Skeletal muscle satellite cell (primary cell): ENCODE measurements around the gene APBB3. TPM values are rescaled to one million over a fixed set of nuclear protein-coding genes. Genes with fewer than 3 reads are reported as not detected.

Source experiments
- H3K27me3 ChIP-seq: 2 replicates; pipeline ENCODE4 v1.7.0; 2013; ENCODE audit warnings: low read length; ENCODE audit not compliant: control insufficient read depth, insufficient read depth
- H3K36me3 ChIP-seq: 2 replicates; pipeline ENCODE4 v1.7.0; 2013; ENCODE audit warnings: mild to moderate bottlenecking, control low read depth, low read length; ENCODE audit not compliant: insufficient read depth
- H3K4me1 ChIP-seq: 2 replicates; pipeline ENCODE4 v1.7.0; 2013; ENCODE audit warnings: low read length; ENCODE audit not compliant: control insufficient read depth, insufficient read depth
- H3K4me2 ChIP-seq: 2 replicates; pipeline ENCODE4 v1.7.0; 2013; ENCODE audit warnings: mild to moderate bottlenecking, low read length
- H3K4me3 ChIP-seq: 2 replicates; pipeline ENCODE4 v1.7.0; 2013; ENCODE audit warnings: low read length
- H3K9ac ChIP-seq: 2 replicates; pipeline ENCODE4 v1.7.0; 2013; ENCODE audit warnings: mild to moderate bottlenecking, low read depth, low read length, moderate library complexity
- H3K9me3 ChIP-seq: replicated peaks from 2 replicates; pipeline ENCODE4 v1.7.0; 2013; ENCODE audit warnings: mild to moderate bottlenecking, control low read depth, low read length
- small RNA-seq: library from RNA; depleted of rRNA; stranded (forward); fragments of <200 nt; gene quantifications from one replicate; pipeline ENCODE3, GENCODE V24; 2012

The APBB3 gene

DNA sequence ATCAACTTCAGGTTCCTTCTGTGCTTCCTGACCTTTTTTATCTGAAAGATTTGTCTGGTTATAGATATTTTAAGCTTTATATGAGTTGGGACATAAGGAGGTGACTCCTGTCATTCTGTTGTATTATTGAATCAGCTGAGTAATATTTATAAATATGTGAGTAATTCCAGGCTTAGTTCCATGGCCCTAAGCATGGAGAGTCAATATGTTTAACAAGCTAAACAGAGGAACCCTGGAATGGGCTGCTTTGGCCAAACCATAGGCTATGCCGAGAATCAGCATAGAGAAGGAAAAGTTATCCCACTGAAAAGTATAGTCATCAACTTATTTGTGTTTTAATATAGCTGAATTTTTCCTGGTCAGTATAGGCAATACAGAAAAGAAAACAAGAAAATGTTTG, 24.2 kb downstream of the APBB3 start:
- H3K4me2 ChIP-seq: no peak overlapping the region
- H3K9ac ChIP-seq: no peak overlapping the region
- no peaks in the 10 kb centered on the region for H3K9me3 ChIP-seq
- H3K4me3 ChIP-seq: no peak overlapping the region
- peaks cover 53% of the 10 kb centered on the region for H3K36me3 ChIP-seq
- H3K4me1 ChIP-seq: no peaks in the 10 kb centered on the region
- no peaks in the 10 kb centered on the region for H3K27me3 ChIP-seq

DNA sequence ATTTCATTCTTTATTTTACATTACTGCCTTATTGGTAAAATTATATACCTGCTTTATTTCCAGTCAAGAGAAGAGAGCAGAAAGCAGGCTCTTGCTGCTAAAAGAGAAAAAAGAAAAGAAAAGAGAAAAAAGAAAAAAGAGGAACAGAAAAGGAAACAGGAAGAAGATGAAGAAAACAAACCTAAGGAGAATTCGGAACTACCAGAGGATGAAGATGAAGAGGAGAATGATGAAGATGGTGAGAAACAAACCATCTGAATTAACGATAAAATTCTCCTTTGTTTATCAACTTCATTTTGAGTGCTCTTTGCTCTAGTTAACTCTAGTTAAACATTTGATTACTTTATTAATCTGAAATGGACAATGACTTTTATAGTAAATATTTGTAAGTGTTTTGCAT, 40.4 kb downstream of the APBB3 start:
- no peak overlapping the region for H3K4me3 ChIP-seq
- H3K27me3 ChIP-seq: no peaks in the 10 kb centered on the region
- no peaks in the 10 kb centered on the region for H3K9me3 ChIP-seq
- no peaks in the 10 kb centered on the region for H3K4me1 ChIP-seq
- H3K36me3 ChIP-seq: peaks cover 41% of the 10 kb centered on the region
- no peak overlapping the region for H3K9ac ChIP-seq
- no peak overlapping the region for H3K4me2 ChIP-seq

DNA sequence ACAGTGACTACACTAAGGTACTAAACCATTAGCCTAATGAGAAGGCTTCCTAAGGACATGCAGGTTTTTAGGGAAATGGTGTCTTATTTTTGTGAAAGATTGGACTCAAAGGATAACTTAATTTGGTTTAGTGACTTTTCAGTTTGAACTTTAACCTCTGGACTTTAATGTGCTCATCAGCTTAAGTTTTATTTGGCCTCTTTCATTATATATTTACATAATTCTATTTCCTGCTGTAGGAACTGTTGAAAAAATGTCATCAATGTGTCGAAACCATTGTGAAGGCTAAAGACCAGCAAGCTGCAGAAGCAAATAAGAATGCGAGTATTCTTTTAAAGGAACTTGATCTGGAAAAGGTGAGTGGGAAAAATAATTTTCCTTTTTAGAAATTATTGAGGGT, 51.3 kb downstream of the APBB3 start:
- H3K4me1 ChIP-seq: no peaks in the 10 kb centered on the region
- H3K4me3 ChIP-seq: no peak overlapping the region
- peaks cover 41% of the 10 kb centered on the region for H3K36me3 ChIP-seq

DNA sequence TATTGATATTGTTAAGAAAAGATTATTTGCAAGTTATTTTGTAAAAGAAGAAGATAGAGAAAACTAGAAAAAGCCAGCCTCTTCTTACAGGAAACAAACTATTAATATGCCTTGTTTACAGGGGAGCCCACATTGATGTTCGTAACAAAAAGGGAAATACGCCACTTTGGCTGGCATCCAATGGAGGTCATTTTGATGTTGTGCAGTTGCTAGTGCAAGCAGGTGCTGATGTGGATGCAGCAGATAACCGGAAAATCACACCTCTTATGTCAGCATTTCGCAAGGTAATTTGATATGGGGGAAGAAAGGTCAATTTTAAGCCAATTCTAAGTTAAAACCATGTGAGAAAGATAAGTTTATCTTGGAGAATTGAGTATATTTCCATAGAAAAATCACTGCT, 54.5 kb downstream of the APBB3 start:
- H3K4me3 ChIP-seq: no peak overlapping the region
- no peaks in the 10 kb centered on the region for H3K4me1 ChIP-seq
- H3K27me3 ChIP-seq: no peaks in the 10 kb centered on the region
- H3K36me3 ChIP-seq: peaks cover 61% of the 10 kb centered on the region
- no peak overlapping the region for H3K9ac ChIP-seq
- no peak overlapping the region for H3K4me2 ChIP-seq
- no peaks in the 10 kb centered on the region for H3K9me3 ChIP-seq

More for the DNA sequence above, 51.3 kb downstream of the APBB3 start:
- H3K9me3 ChIP-seq: no peaks in the 10 kb centered on the region
- no peak overlapping the region for H3K9ac ChIP-seq
- H3K27me3 ChIP-seq: no peaks in the 10 kb centered on the region
- H3K4me2 ChIP-seq: no peak overlapping the region

Small RNA genes lying within 50 kb of the gene (small RNA-seq; reads per million reads assigned to genes)
- gene RF00279 (not detected), gene RF00443 (not detected)
